ENCODE data around the gene ZNF282.

ZNF282 gene

GRCh38 chr7:149179241-149179640 lies 16.1 kb upstream of the ZNF282 start:
- no peaks in the 10 kb centered on the region for H3K9me2 ChIP-seq (replicated peaks; ENCODE audit: insufficient read depth, low read length)
- no peak overlapping the region for H3K27ac ChIP-seq (ENCODE audit: low read depth, low read length)
- H2AFZ ChIP-seq (ENCODE audit: low read depth, low read length, severe bottlenecking) = no peak overlapping the region
- H3K36me3 ChIP-seq (ENCODE audit: low read length) = no peaks in the 10 kb centered on the region; the same call in 1 of the 2 replicates
- no peak overlapping the region for H3K4me2 ChIP-seq (ENCODE audit: low read depth, low read length, poor library complexity, severe bottlenecking)
- no peaks in the 10 kb centered on the region for H3F3A ChIP-seq (ENCODE audit: insufficient read depth)
- no peak overlapping the region for H3K9ac ChIP-seq (ENCODE audit: low read length)
- no peaks in the 10 kb centered on the region for H3K27me3 ChIP-seq (ENCODE audit: low read length)
- no peak overlapping the region for H3K4me3 ChIP-seq (ENCODE audit: insufficient read depth, low read length, poor library complexity, severe bottlenecking)
- TF ChIP-seq EZH2phosphoT487 (conservative IDR thresholded peaks at IDR 0.05; ENCODE audit: low read length) = no peak
- TF ChIP-seq CTCF (IDR thresholded peaks at IDR 0.05; ENCODE audit: insufficient read depth, low read length, poor library complexity, severe bottlenecking) = no peak
- no peaks in the 10 kb centered on the region for H3K79me2 ChIP-seq (ENCODE audit: insufficient read depth, low read length)
- no peaks in the 10 kb centered on the region for H3K9me3 ChIP-seq (ENCODE audit: insufficient read depth, low read length)
- H4K20me1 ChIP-seq (ENCODE audit: low read depth, low read length) = no peaks in the 10 kb centered on the region

GRCh38 chr7:149180722-149181449 lies 14.5 kb upstream of the ZNF282 start:
- no peak overlapping the region for H2AFZ ChIP-seq (ENCODE audit: low read depth, low read length, severe bottlenecking)
- TF ChIP-seq CTCF (IDR thresholded peaks at IDR 0.05; ENCODE audit: insufficient read depth, low read length, poor library complexity, severe bottlenecking) = no peak
- TF ChIP-seq EZH2phosphoT487 (conservative IDR thresholded peaks at IDR 0.05; ENCODE audit: low read length) = no peak
- no peaks in the 10 kb centered on the region for H3K9me3 ChIP-seq (ENCODE audit: insufficient read depth, low read length)
- no peaks in the 10 kb centered on the region for H3K9me2 ChIP-seq (replicated peaks; ENCODE audit: insufficient read depth, low read length)
- H3K9ac ChIP-seq (ENCODE audit: low read length) = no peak overlapping the region
- H3K4me3 ChIP-seq (ENCODE audit: insufficient read depth, low read length, poor library complexity, severe bottlenecking) = no peak overlapping the region
- H3K4me2 ChIP-seq (ENCODE audit: low read depth, low read length, poor library complexity, severe bottlenecking) = no peak overlapping the region
- H3K79me2 ChIP-seq (ENCODE audit: insufficient read depth, low read length) = no peaks in the 10 kb centered on the region
- no peaks in the 10 kb centered on the region for H3K36me3 ChIP-seq (ENCODE audit: low read length)
- H4K20me1 ChIP-seq (ENCODE audit: low read depth, low read length) = no peaks in the 10 kb centered on the region
- H3K27me3 ChIP-seq (ENCODE audit: low read length) = no peaks in the 10 kb centered on the region
- H3K27ac ChIP-seq (ENCODE audit: low read depth, low read length) = no peak overlapping the region
- H3F3A ChIP-seq (ENCODE audit: insufficient read depth) = peaks cover 5% of the 10 kb centered on the region; the same call in 1 of the 2 replicates

- H3K4me3 ChIP-seq (ENCODE audit: insufficient read depth, low read length, poor library complexity, severe bottlenecking) = no peak overlapping the region
- no peaks in the 10 kb centered on the region for H3K27me3 ChIP-seq (ENCODE audit: low read length)
- H3K9ac ChIP-seq (ENCODE audit: low read length) = no peak overlapping the region
- no peak for TF ChIP-seq CTCF (IDR thresholded peaks at IDR 0.05; ENCODE audit: insufficient read depth, low read length, poor library complexity, severe bottlenecking)
- TF ChIP-seq EZH2phosphoT487 (conservative IDR thresholded peaks at IDR 0.05; ENCODE audit: low read length) = no peak
- peaks cover 7% of the 10 kb centered on the region; the same call in 1 of the 2 replicates for H3F3A ChIP-seq (ENCODE audit: insufficient read depth)
- no peaks in the 10 kb centered on the region for H3K79me2 ChIP-seq (ENCODE audit: insufficient read depth, low read length)
- no peaks in the 10 kb centered on the region for H3K36me3 ChIP-seq (ENCODE audit: low read length)
- no peaks in the 10 kb centered on the region for H3K9me3 ChIP-seq (ENCODE audit: insufficient read depth, low read length)
- no peaks in the 10 kb centered on the region for H3K9me2 ChIP-seq (replicated peaks; ENCODE audit: insufficient read depth, low read length)
- H3K4me2 ChIP-seq (ENCODE audit: low read depth, low read length, poor library complexity, severe bottlenecking) = no peak overlapping the region
- no peak overlapping the region for H2AFZ ChIP-seq (ENCODE audit: low read depth, low read length, severe bottlenecking)
- H3K27ac ChIP-seq (ENCODE audit: low read depth, low read length) = no peak overlapping the region
- no peaks in the 10 kb centered on the region for H4K20me1 ChIP-seq (ENCODE audit: low read depth, low read length)
Observed at GRCh38 chr7:149181450-149181790, 13.9 kb upstream of the ZNF282 start.

All from SU-DHL-6 (cell line).